Neural progenitor cell (in vitro differentiated cells): ENCODE results near the gene HOXA10. TPM values are rescaled to one million over a fixed set of nuclear protein-coding genes. Genes with fewer than 3 reads are reported as not detected.

Experiments
- DNase-seq: peaks from one replicate; pipeline ENCODE4 v3.0.0-alpha.2; 2016; ENCODE audit warnings: low spot score
- H2AFZ ChIP-seq: fragments of 200-600 bp; sonication (generic); replicated peaks from 2 replicates; pipeline ENCODE4 v1.6.1; 2016; ENCODE audit warnings: antibody characterized with exemption
- H3F3A ChIP-seq: fragments of 200-600 bp; sonication (generic); 2 replicates; pipeline ENCODE4 v1.6.1; 2016; ENCODE audit warnings: antibody characterized with exemption, low read depth
- H3K27ac ChIP-seq: fragments of 200-600 bp; sonication (generic); 2 replicates; pipeline ENCODE4 v1.5.1; 2016; ENCODE audit warnings: mild to moderate bottlenecking
- H3K27me3 ChIP-seq: fragments of 200-600 bp; sonication (generic); 2 replicates; pipeline ENCODE4 v1.6.1; 2016; ENCODE audit warnings: mild to moderate bottlenecking, moderate library complexity
- H3K36me3 ChIP-seq: fragments of 200-600 bp; sonication (generic); 2 replicates; pipeline ENCODE4 v1.5.1; 2016
- H3K4me1 ChIP-seq: fragments of 200-600 bp; sonication (generic); 2 replicates; pipeline ENCODE4 v1.6.1; 2016; ENCODE audit warnings: mixed run types
- H3K4me2 ChIP-seq: fragments of 200-600 bp; sonication (generic); 2 replicates; pipeline ENCODE4 v1.6.1; 2016
- H3K4me3 ChIP-seq: fragments of 200-600 bp; sonication (generic); 2 replicates; pipeline ENCODE4 v1.5.1; 2016
- H3K79me2 ChIP-seq: fragments of 200-600 bp; sonication (generic); 2 replicates; pipeline ENCODE4 v1.6.1; 2016; ENCODE audit warnings: low read depth
- H3K9ac ChIP-seq: fragments of 200-600 bp; sonication (generic); 2 replicates; pipeline ENCODE4 v1.6.1; 2016
- H3K9me3 ChIP-seq: fragments of 200-600 bp; sonication (generic); 2 replicates; pipeline ENCODE4 v1.5.1; 2016; ENCODE audit warnings: low read depth
- H4K20me1 ChIP-seq: fragments of 200-600 bp; sonication (generic); 2 replicates; pipeline ENCODE4 v1.6.1; 2016; ENCODE audit warnings: low read depth
- H3K27ac Mint-ChIP-seq: 3 replicates; pipeline ENCODE4 v1.8.0; 2021; ENCODE audit warnings: mixed read lengths
- H3K27me3 Mint-ChIP-seq: 2 replicates; pipeline ENCODE4 v1.8.0; 2022; ENCODE audit warnings: low read depth, mild to moderate bottlenecking, inconsistent platforms, moderate library complexity, mixed read lengths; ENCODE audit not compliant: insufficient read depth
- H3K36me3 Mint-ChIP-seq: 3 replicates; pipeline ENCODE4 v1.8.0; 2021; ENCODE audit warnings: mixed read lengths
- H3K4me1 Mint-ChIP-seq: 3 replicates; pipeline ENCODE4 v1.8.0; 2021; ENCODE audit warnings: mixed read lengths
- H3K4me3 Mint-ChIP-seq: 3 replicates; pipeline ENCODE4 v1.8.0; 2021; ENCODE audit warnings: mild to moderate bottlenecking, moderate library complexity, mixed read lengths
- H3K9me3 Mint-ChIP-seq: 3 replicates; pipeline ENCODE4 v1.8.0; 2020; ENCODE audit warnings: mixed read lengths
- EZH2 ChIP-seq: fragments of 200-600 bp; sonication (generic); IDR thresholded peaks from 2 replicates; pipeline ENCODE4 v1.6.1; 2017; ENCODE audit warnings: antibody characterized with exemption, mild to moderate bottlenecking, moderate library complexity
- EZH2phosphoT487 ChIP-seq: fragments of 200-600 bp; sonication (generic); IDR thresholded peaks from 2 replicates; pipeline ENCODE4 v1.6.1; 2017; ENCODE audit warnings: antibody characterized with exemption
- total RNA-seq: library from RNA; depleted of rRNA; stranded (reverse); fragments of >200 nt; gene quantifications from 2 replicates; pipeline ENCODE4 v1.2.3, GENCODE V29; 2015; ENCODE audit warnings: low replicate concordance
- TF ChIP-seq, protein P1 (sequence below): fragments of 200-600 bp; sonication (generic); IDR thresholded peaks from 2 replicates; pipeline ENCODE4 v1.5.1; 2017; ENCODE audit warnings: antibody characterized with exemption, mild to moderate bottlenecking

Gene HOXA10
- total RNA-seq, 1 donor from 2014 or later: not detected

DNA sequence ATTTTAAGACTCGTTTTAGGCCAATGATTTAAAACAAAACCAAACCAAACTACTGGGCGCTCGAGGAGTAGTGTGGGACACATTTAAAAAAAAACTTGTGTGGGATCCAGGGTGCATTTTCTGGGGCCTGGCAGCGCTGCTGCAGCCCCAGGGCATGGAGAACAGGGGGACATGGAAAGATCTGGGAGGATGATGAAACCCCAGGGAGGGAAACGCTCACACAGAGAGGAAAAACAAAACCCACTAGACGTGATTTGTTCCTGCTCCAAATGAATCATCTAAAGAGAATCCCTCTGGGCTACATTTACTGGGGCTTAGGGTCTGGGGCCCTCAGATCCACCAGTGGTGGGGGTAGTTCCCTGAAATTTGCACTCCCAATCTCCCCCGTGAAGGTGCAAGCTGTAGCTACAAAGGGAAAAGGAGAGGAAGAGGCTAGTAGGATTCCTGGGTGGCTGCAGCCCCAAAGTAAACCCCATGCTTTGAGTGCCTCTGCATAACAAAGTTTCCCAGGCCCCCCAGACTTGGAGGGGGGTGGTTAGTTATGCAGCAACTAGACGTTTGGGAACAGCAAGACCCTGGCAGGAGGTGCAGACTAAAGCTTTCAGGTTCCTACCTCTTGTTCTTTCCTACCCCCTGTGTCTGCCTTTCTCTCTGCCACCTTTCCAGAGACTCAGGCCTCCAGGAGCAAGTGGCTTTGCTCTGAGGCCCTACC, 40.3 kb upstream of the HOXA10 start:
- Histone ChIP-seq H3K79me2 (no peaks in the 10 kb centered on the region), H3K9ac (no peak overlapping the region), H2AFZ (no peak overlapping the region), H3K36me3 (no peaks in the 10 kb centered on the region), H3K9me3 (no peaks in the 10 kb centered on the region), H3K4me2 (no peak overlapping the region), H3K4me3 (no peak overlapping the region), H3K27me3 (peaks cover 100% of the 10 kb centered on the region), H3K27ac (no peak overlapping the region), H3F3A (no peaks in the 10 kb centered on the region), H3K4me1 (peaks cover 16% of the 10 kb centered on the region), H4K20me1 (peaks cover 53% of the 10 kb centered on the region)
- DNase-seq: no peak
- H3K36me3 Mint-ChIP-seq: no peaks in the 10 kb centered on the region
- H3K9me3 Mint-ChIP-seq: no peaks in the 10 kb centered on the region
- no peak overlapping the region for H3K27ac Mint-ChIP-seq
- peaks cover 4% of the 10 kb centered on the region for H3K4me1 Mint-ChIP-seq
- TF ChIP-seq, protein P1, sequence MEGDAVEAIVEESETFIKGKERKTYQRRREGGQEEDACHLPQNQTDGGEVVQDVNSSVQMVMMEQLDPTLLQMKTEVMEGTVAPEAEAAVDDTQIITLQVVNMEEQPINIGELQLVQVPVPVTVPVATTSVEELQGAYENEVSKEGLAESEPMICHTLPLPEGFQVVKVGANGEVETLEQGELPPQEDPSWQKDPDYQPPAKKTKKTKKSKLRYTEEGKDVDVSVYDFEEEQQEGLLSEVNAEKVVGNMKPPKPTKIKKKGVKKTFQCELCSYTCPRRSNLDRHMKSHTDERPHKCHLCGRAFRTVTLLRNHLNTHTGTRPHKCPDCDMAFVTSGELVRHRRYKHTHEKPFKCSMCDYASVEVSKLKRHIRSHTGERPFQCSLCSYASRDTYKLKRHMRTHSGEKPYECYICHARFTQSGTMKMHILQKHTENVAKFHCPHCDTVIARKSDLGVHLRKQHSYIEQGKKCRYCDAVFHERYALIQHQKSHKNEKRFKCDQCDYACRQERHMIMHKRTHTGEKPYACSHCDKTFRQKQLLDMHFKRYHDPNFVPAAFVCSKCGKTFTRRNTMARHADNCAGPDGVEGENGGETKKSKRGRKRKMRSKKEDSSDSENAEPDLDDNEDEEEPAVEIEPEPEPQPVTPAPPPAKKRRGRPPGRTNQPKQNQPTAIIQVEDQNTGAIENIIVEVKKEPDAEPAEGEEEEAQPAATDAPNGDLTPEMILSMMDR: no peak
- TF ChIP-seq EZH2 (no peak), EZH2phosphoT487 (no peak)
- H3K27me3 Mint-ChIP-seq: peaks cover 91% of the 10 kb centered on the region
- no peak overlapping the region for H3K4me3 Mint-ChIP-seq

DNA sequence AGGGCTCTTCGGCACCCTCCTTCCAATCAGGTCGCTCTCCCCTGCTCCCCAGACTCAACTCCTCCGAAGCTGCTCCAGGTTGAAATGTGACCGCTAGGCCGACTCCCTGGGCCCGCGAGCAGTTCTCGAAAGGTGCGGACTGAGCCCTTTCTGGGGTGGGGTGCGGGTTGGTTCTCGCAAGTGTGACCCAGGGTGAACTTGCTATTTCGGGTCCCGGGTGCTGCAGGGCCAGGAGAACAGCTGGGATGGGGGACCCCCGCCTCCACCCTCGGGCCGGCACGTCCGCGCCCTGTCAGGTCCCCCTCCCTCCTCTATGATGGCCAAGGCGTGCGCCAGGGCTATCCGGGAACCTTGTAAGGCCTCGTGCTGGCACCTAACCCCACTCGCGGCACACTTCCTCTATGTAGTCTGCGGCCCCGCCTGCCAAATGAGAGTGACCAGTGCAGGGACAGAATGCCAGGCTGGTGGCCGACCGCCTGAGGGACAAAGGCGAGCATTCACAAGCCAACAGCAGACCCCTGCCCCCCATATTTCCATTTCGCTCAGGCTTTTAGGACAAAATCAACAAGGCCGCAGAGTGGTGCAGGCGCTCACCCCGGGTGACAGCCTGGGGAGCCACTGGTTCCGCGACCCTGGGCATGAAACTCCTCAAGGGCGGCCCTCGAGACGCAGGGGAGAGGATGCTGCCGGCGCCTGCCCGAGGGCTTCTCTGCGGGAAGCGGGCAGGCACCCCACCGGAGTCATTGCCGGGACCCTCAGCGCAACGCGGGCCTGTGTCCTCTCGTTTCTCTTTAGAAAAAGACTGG, 39.5 kb upstream of the HOXA10 start:
- peak overlapping the region; percentile 61 for H3K4me2 ChIP-seq
- peak overlapping the region; percentile 25 for H3K4me3 ChIP-seq
- H3K79me2 ChIP-seq: no peaks in the 10 kb centered on the region
- peaks cover 4% of the 10 kb centered on the region for H3K4me1 Mint-ChIP-seq
- no peak overlapping the region for H2AFZ ChIP-seq
- peaks cover 100% of the 10 kb centered on the region for H3K27me3 ChIP-seq
- no peaks in the 10 kb centered on the region for H3K9me3 ChIP-seq
- H3K4me1 ChIP-seq: peaks cover 16% of the 10 kb centered on the region
- H3K36me3 ChIP-seq: no peaks in the 10 kb centered on the region
- no peak overlapping the region for H3K9ac ChIP-seq
- H3F3A ChIP-seq: no peaks in the 10 kb centered on the region
- TF ChIP-seq EZH2phosphoT487 (peak; percentile 94), EZH2 (peak; percentile 94)
- TF ChIP-seq, protein P1: no peak
- peaks cover 2% of the 10 kb centered on the region for H3K9me3 Mint-ChIP-seq
- H3K27me3 Mint-ChIP-seq: peaks cover 91% of the 10 kb centered on the region
- no peak overlapping the region for H3K4me3 Mint-ChIP-seq
- H3K36me3 Mint-ChIP-seq: no peaks in the 10 kb centered on the region
- H4K20me1 ChIP-seq: peaks cover 59% of the 10 kb centered on the region
- H3K27ac Mint-ChIP-seq: no peak overlapping the region
- no peak for DNase-seq
- no peak overlapping the region for H3K27ac ChIP-seq

DNA sequence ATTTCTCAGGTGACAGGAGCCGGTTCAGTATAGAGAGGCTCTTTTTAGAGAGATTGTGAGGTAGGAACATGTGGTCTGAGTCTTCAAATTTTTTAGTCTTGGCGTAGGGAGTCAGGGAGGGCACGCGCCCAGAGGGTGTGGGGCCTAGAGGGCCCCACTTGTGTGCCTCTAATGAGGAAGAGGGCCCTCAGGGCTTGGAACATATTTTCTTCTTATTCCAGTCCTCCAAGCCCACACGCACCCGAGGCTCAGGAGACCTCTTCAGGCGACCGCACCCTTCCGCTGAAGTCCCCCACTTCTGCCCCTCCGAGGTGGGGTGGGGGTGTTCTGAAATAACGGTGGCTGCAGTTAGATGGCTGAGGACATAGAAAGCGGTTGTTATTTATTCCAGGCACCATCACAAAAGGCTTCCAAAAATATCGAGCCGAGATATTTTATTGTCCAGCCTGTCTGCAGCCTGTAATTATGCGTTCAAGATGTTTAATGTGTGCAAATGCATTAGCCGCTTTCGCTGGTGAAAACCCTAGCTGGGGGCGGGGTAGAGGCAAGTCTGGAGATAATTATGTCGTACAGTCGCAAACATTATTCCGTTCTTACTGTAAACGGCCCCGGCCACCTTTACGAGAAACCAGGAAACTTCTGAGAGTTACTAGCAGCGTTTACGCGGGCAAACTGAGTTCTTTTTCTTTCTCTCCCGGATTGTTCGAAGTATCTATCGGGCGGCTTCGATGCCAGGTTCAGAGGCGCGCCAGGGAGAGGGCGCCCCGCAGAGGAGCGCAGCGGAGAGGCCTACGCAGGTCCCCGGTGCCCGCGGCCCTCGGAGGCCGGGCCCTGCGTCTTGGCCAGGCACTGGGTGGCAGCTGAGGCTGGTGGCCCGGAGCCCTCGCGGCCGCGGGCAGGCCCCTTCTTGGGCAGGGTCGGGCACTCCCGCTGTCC, 38.6 kb upstream of the HOXA10 start:
- Histone ChIP-seq H3K36me3 (no peaks in the 10 kb centered on the region), H3K4me1 (peaks cover 22% of the 10 kb centered on the region), H3K9me3 (no peaks in the 10 kb centered on the region), H3F3A (peaks cover 6% of the 10 kb centered on the region), H3K27ac (no peak overlapping the region), H2AFZ (no peak overlapping the region), H4K20me1 (peaks cover 68% of the 10 kb centered on the region), H3K4me2 (peak overlapping the region; percentile 61), H3K27me3 (peaks cover 100% of the 10 kb centered on the region), H3K4me3 (peak overlapping the region; percentile 25), H3K9ac (no peak overlapping the region), H3K79me2 (no peaks in the 10 kb centered on the region)
- Mint-ChIP-seq H3K27me3 (peaks cover 96% of the 10 kb centered on the region), H3K9me3 (peaks cover 4% of the 10 kb centered on the region), H3K4me3 (no peak overlapping the region), H3K4me1 (peaks cover 4% of the 10 kb centered on the region), H3K27ac (no peak overlapping the region), H3K36me3 (no peaks in the 10 kb centered on the region)
- DNase-seq: no peak
- TF ChIP-seq, protein P1: no peak
- TF ChIP-seq EZH2phosphoT487: no peak
- peak; percentile 95 for TF ChIP-seq EZH2
